Testis (tissue), 2 donors: Measurements from ENCODE around the gene RTP3.

ENCODE experiments used
- CTCF ChIP-seq, 3 experiments: fragments of 450-650 bp in 2 of 3; fragments of 200-600 bp in 1 of 3; sonication (generic) in 1 of 3; IDR thresholded peaks; one replicate each; pipeline ENCODE4 v1.5.1; 2016 to 2019; ENCODE audit warnings: antibody characterized with exemption in 3 of 3, mild to moderate bottlenecking in 2 of 3, moderate library complexity in 1 of 3
- POLR2A ChIP-seq: fragments of 450-650 bp; IDR thresholded peaks from one replicate; pipeline ENCODE4 v1.6.1; 2017; ENCODE audit warnings: antibody characterized with exemption, mild to moderate bottlenecking, moderate library complexity

GRCh38 chr3:46454606-46455005 lies 43.2 kb upstream of the RTP3 start:
- TF ChIP-seq POLR2A = no peak
- no peak for TF ChIP-seq CTCF (IDR thresholded peaks at IDR 0.05)
